GM18861 (cell line): ENCODE measurements around the gene ZSCAN4.

Experiments used
- ATAC-seq: cut with Tn5 transposase; IDR thresholded peaks from one replicate; pipeline ENCODE4 v1.9.1; 2021; ENCODE audit not compliant: unreplicated experiment

The ZSCAN4 gene, protein sequence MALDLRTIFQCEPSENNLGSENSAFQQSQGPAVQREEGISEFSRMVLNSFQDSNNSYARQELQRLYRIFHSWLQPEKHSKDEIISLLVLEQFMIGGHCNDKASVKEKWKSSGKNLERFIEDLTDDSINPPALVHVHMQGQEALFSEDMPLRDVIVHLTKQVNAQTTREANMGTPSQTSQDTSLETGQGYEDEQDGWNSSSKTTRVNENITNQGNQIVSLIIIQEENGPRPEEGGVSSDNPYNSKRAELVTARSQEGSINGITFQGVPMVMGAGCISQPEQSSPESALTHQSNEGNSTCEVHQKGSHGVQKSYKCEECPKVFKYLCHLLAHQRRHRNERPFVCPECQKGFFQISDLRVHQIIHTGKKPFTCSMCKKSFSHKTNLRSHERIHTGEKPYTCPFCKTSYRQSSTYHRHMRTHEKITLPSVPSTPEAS

GRCh38 chr19:57668635-57669034, at the start of gene ZSCAN4:
Gene ZSCAN4, plus strand, starts transcription at chr19:57668935. Its CDS starts 7,211 bp downstream, at chr19:57676146.
- no peak for ATAC-seq

GRCh38 chr19:57620673-57621348, 47.9 kb upstream of the ZSCAN4 start:
- ATAC-seq, result no peak

DNA sequence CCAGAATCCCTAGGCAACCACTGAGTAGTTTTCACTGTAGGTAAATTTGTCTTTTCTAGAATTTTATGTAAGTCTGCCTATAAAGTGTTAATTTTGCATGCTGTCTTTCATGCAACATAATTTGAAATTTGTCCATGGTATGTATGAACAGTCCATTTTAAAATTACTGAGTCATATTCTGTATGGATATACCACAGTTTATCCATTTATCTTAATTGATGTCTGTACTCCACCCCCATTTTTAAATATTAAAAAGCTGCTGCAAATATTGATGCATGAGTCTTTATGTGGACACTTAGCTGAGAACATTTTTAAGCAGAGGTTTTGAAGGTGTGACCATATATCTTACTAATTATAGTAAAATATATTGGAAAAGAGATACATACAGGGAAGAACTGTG, 45.6 kb upstream of the ZSCAN4 start:
- ATAC-seq, result no peak

- peak; percentile 83 for ATAC-seq
Measured at GRCh38 chr19:57632987-57633831, 35.5 kb upstream of the ZSCAN4 start, which contains the start of gene ZNF211. Gene ZNF211, plus strand, starts transcription at chr19:57633168. Its CDS starts 179 bp downstream, at chr19:57633347.

- ATAC-seq, result no peak
Measured at GRCh38 chr19:57633832-57634131, 35.0 kb upstream of the ZSCAN4 start.

GRCh38 chr19:57637379-57637778, 31.4 kb upstream of the ZSCAN4 start:
- ATAC-seq, result no peak

DNA sequence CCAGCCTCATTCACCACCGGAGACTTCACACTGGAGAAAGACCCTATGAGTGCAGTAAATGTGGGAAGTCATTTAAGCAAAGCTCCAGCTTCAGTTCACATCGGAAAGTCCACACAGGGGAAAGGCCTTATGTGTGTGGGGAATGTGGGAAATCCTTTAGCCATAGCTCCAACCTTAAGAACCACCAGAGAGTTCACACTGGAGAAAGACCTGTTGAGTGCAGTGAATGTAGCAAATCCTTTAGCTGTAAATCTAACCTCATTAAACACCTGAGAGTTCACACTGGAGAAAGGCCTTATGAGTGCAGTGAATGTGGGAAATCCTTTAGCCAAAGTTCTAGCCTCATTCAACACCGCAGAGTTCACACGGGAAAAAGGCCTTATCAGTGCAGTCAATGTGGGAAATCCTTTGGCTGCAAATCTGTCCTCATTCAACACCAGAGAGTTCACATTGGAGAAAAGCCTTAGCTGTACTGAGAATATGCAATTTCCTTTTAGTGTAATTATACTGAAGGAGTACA, 27.0 kb upstream of the ZSCAN4 start:
- ATAC-seq, result no peak

GRCh38 chr19:57642396-57643046, 26.2 kb upstream of the ZSCAN4 start:
- no peak for ATAC-seq

DNA sequence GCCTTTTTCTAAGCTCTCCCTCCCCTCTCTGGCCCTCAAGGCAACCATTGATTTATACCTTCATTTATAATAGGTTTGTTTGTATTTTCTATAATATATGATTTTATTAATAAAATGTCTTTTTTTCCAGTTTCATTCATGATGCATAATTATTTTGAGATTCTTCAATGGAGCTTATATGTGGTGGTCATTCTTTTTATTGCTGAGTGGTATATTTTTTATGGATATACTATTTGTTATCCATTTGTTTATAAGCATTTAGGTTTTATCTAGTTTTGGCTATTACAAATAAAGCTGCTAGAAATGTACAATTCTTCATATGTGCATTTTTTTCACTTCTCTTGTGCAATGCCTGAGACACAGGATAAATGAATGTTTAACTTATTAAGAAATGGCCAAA, 25.0 kb upstream of the ZSCAN4 start:
- no peak for ATAC-seq

- ATAC-seq, result no peak
Measured at GRCh38 chr19:57648331-57649003, 20.3 kb upstream of the ZSCAN4 start.

DNA sequence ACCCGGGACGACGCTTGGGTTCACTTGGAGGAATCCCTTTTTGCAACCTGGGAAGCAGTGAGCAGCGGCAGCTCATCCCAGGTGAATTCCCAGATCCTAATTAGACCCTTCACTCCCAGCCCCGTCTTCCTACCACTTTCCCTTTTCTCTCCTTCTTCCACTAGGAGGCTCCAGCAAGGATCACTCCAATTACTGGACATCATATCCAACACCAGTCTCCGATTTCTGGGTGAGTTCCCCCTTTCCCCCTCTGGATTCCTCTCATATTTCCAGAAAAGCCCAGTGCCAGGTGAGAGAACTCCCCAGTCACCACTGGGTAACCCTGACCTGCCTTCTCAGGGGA, 17.1 kb upstream of the ZSCAN4 start:
- ATAC-seq, result no peak

DNA sequence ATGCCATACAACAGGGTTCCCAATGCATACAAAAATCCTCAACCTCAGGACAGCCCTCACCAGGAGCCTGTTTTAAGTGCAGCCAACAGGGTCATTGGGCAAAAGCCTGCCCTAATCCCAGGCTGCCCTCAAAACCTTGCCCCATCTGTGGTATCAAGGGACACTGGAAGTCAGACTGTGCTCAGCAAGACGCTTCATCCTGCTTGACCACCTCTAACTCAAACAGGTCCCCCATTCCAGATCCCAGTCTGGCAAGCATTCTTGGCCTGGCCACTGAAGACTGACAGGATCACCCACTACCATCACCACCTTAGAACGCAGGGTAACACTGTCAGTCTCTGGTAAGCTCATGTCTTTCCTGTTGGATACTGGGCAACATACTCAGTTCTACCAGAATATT, 15.0 kb upstream of the ZSCAN4 start:
- ATAC-seq, result no peak

- no peak for ATAC-seq
Measured at GRCh38 chr19:57655443-57655842, 13.3 kb upstream of the ZSCAN4 start.

- no peak for ATAC-seq
Measured at GRCh38 chr19:57656346-57656745, 12.4 kb upstream of the ZSCAN4 start.

- no peak for ATAC-seq
Measured at GRCh38 chr19:57664269-57665127, 4.2 kb upstream of the ZSCAN4 start.

- ATAC-seq, result no peak
Measured at GRCh38 chr19:57665261-57665806, 3.4 kb upstream of the ZSCAN4 start.

DNA sequence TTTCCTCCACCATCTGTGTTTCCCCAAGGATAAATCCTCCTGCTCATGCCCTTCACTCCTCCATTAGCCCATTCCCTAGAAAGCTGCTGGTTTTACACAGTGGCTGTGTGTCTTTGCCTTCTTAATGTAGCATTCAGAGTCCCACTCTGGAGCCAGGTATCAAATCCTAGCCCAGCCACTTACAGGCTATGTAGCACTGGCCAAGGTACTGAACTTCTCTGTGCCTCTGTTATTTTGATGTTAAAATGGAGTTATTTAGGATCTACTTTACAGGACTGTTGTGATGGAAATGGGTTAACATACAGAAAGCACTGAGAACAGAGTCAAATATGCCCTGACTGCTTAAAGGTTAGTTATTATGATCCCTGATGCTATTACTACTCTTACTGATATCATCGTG, 1.5 kb upstream of the ZSCAN4 start:
- ATAC-seq, result no peak

DNA sequence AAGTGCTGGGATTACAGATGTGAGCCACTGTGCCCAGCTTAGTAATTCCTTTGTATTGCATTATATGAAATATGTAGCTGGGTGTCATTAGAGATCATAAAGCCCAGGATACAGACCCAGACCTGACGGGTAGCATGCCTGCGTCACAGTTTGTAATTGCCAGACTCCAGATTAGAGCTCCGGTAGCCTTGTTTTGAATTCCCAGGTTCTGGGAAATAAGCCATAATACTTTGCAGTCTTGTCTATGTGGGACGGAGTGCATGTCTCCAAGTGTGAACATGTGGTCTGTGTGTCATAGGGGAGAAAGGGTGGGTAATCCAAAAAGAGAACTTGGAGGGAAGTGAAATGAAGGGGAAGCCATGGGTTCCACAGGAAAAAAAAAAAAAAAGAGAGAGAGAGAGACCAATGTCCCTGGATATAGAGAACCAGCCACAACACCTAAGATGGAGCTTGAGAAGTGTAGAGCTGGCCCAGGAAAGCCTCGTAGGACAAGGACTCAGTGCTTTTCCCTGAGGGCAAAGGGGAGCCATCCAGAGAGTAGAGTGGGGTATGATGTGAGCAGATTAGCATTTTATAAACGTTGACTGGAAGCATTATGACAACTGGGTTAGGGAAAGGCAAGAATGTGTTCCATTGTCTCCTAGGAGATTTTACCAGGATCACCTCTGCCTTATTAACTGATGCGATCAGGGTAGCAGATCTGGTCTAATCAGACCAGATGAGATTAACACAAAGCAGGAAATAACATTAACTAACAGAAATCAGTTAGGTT, 2.6 kb downstream of the ZSCAN4 start:
- ATAC-seq, result no peak
